GM21717 (cell line): ENCODE data around the gene SLC1A2.

Experiments used
- ATAC-seq: cut with Tn5 transposase; IDR thresholded peaks from one replicate; pipeline ENCODE4 v1.9.1; 2021; ENCODE audit warnings: mild to moderate bottlenecking, moderate library complexity; ENCODE audit not compliant: unreplicated experiment

Gene SLC1A2

GRCh38 chr11:35377262-35377661, 42.1 kb downstream of the SLC1A2 start:
- no peak for ATAC-seq

- ATAC-seq: no peak
Measured at GRCh38 chr11:35376613-35377012, 42.7 kb downstream of the SLC1A2 start.

- ATAC-seq: no peak
Measured at GRCh38 chr11:35376118-35376510, 43.2 kb downstream of the SLC1A2 start.

GRCh38 chr11:35375332-35376117, 43.8 kb downstream of the SLC1A2 start:
- no peak for ATAC-seq

GRCh38 chr11:35373284-35373933, 45.9 kb downstream of the SLC1A2 start:
- no peak for ATAC-seq

GRCh38 chr11:35372565-35373283, 46.6 kb downstream of the SLC1A2 start:
- no peak for ATAC-seq

GRCh38 chr11:35367491-35367890, 51.9 kb downstream of the SLC1A2 start:
- ATAC-seq: no peak

GRCh38 chr11:35366798-35367197, 52.6 kb downstream of the SLC1A2 start:
- ATAC-seq: no peak

- no peak for ATAC-seq
Measured at GRCh38 chr11:35365961-35366360, 53.4 kb downstream of the SLC1A2 start.

- no peak for ATAC-seq
Measured at GRCh38 chr11:35365395-35365794, 54.0 kb downstream of the SLC1A2 start.

- ATAC-seq: no peak
Measured at GRCh38 chr11:35363854-35364780, 55.2 kb downstream of the SLC1A2 start.

- ATAC-seq: no peak
Measured at GRCh38 chr11:35363246-35363801, 56.0 kb downstream of the SLC1A2 start.

GRCh38 chr11:35362521-35362980, 56.8 kb downstream of the SLC1A2 start:
- ATAC-seq: no peak

GRCh38 chr11:35360055-35360530, 59.3 kb downstream of the SLC1A2 start:
- no peak for ATAC-seq

- ATAC-seq: no peak
Measured at GRCh38 chr11:35359321-35360054, 59.9 kb downstream of the SLC1A2 start.

GRCh38 chr11:35358391-35358790, 61.0 kb downstream of the SLC1A2 start:
- ATAC-seq: no peak

- ATAC-seq: no peak
Measured at GRCh38 chr11:35357923-35358322, 61.4 kb downstream of the SLC1A2 start.

GRCh38 chr11:35355102-35355749, 64.1 kb downstream of the SLC1A2 start:
- no peak for ATAC-seq

GRCh38 chr11:35354644-35355043, 64.7 kb downstream of the SLC1A2 start:
- ATAC-seq: no peak
